Measurements from ENCODE around the gene PTPRD. TPM values are rescaled to one million over a fixed set of nuclear protein-coding genes. Genes with fewer than 3 reads are reported as not detected.

The PTPRD gene
- total RNA-seq, 1 experiment from 2014 or later: 0.02 TPM

GRCh38 chr9:9522406-9522805 lies 1090.4 kb downstream of the PTPRD start:
- no peaks in the 10 kb centered on the region for H3K4me1 ChIP-seq (ENCODE audit: control insufficient read depth in 1 of 2, insufficient read depth in 2 of 2, low read length in 2 of 2)
- no peaks in the 10 kb centered on the region for H3K27me3 ChIP-seq (ENCODE audit: insufficient read depth, low read length)
- ATAC-seq: no peak
- no peak overlapping the region for H3K4me2 ChIP-seq (ENCODE audit: low read length)
- intact Hi-C loops (cut with micrococcal nuclease): no loop called here
- H3K36me3 ChIP-seq (ENCODE audit: control insufficient read depth in 1 of 2, insufficient read depth in 2 of 2, low read length in 2 of 2): no peaks in the 10 kb centered on the region
- H3K27ac ChIP-seq (ENCODE audit: low read depth, low read length): no peak overlapping the region
- H3K4me3 ChIP-seq (replicated peaks in 1 of 2; ENCODE audit: low read depth in 1 of 2, low read length in 2 of 2): no peak overlapping the region
- H3K9ac ChIP-seq (ENCODE audit: low read length): no peak overlapping the region
- peaks cover 0 to 10% of the 10 kb centered on the region in 2 experiments; a peak in 2 of 4 replicates for H3K9me3 ChIP-seq (ENCODE audit: control insufficient read depth in 1 of 2, insufficient read depth in 1 of 2, low read depth in 1 of 2, low read length in 2 of 2)
- H3K79me2 ChIP-seq (ENCODE audit: insufficient read depth, low read length): no peaks in the 10 kb centered on the region
- DNase-seq (ENCODE audit: low read depth, low spot score): no peak
- BruUV-seq (replicated peaks): no TSS peak
- no peak overlapping the region for H2AFZ ChIP-seq (ENCODE audit: low read depth, low read length, poor library complexity, severe bottlenecking)
- H4K20me1 ChIP-seq (ENCODE audit: insufficient read depth): no peaks in the 10 kb centered on the region
- POLR2A ChIA-PET: no interaction called here
- CTCF ChIA-PET: no interaction called here
- TF ChIP-seq ZNF274 (IDR thresholded peaks at IDR 0.05; ENCODE audit: low read depth, low read length) (no peak), REST (IDR thresholded peaks at IDR 0.05; ENCODE audit: low read depth) (no peak), EGR1 (IDR thresholded peaks at IDR 0.05; ENCODE audit: low read depth) (no peak), ELF1 (IDR thresholded peaks at IDR 0.05; ENCODE audit: borderline replicate concordance, low read depth) (no peak), ZFX (IDR thresholded peaks at IDR 0.05) (no peak)
- RAD21 ChIA-PET (ENCODE audit: low non-redundant PET in 1 of 2, low total read pairs in 2 of 2, uncharacterized antibody in 2 of 2, unreplicated experiment in 2 of 2): no interaction called here
- no peaks in the 10 kb centered on the region for H3K9me2 ChIP-seq (ENCODE audit: insufficient read depth)

GRCh38 chr9:9521033-9521779 lies 1091.6 kb downstream of the PTPRD start:
- DNase-seq (ENCODE audit: low read depth, low spot score) (no peak), ATAC-seq (no peak)
- H3K4me2 ChIP-seq (ENCODE audit: low read length): no peak overlapping the region
- no peak overlapping the region for H3K4me3 ChIP-seq (replicated peaks in 1 of 2; ENCODE audit: low read depth in 1 of 2, low read length in 2 of 2)
- ChIA-PET POLR2A (no interaction called here), CTCF (no interaction called here), RAD21 (ENCODE audit: low non-redundant PET in 1 of 2, low total read pairs in 2 of 2, uncharacterized antibody in 2 of 2, unreplicated experiment in 2 of 2) (no interaction called here)
- no peak overlapping the region for H3K9ac ChIP-seq (ENCODE audit: low read length)
- no TSS peak for BruUV-seq (replicated peaks)
- H3K9me2 ChIP-seq (ENCODE audit: insufficient read depth): no peaks in the 10 kb centered on the region
- no peaks in the 10 kb centered on the region for H4K20me1 ChIP-seq (ENCODE audit: insufficient read depth)
- intact Hi-C loops (cut with micrococcal nuclease): no loop called here
- no peak overlapping the region for H3K27ac ChIP-seq (ENCODE audit: low read depth, low read length)
- peaks cover 0 to 12% of the 10 kb centered on the region in 2 experiments; a peak in 2 of 4 replicates for H3K9me3 ChIP-seq (ENCODE audit: control insufficient read depth in 1 of 2, insufficient read depth in 1 of 2, low read depth in 1 of 2, low read length in 2 of 2)
- H3K79me2 ChIP-seq (ENCODE audit: insufficient read depth, low read length): no peaks in the 10 kb centered on the region
- no peaks in the 10 kb centered on the region for H3K4me1 ChIP-seq (ENCODE audit: control insufficient read depth in 1 of 2, insufficient read depth in 2 of 2, low read length in 2 of 2)
- no peaks in the 10 kb centered on the region for H3K36me3 ChIP-seq (ENCODE audit: control insufficient read depth in 1 of 2, insufficient read depth in 2 of 2, low read length in 2 of 2)
- no peak overlapping the region for H2AFZ ChIP-seq (ENCODE audit: low read depth, low read length, poor library complexity, severe bottlenecking)
- no peaks in the 10 kb centered on the region for H3K27me3 ChIP-seq (ENCODE audit: insufficient read depth, low read length)
- TF ChIP-seq ZBTB33 (IDR thresholded peaks at IDR 0.05; ENCODE audit: extremely low read depth, insufficient replicate concordance, low read length) (no peak), ZFX (IDR thresholded peaks at IDR 0.05) (no peak), YY1 (IDR thresholded peaks at IDR 0.05; ENCODE audit: extremely low read depth, insufficient replicate concordance, low read depth, low read length) (no peak), EZH2 (IDR thresholded peaks at IDR 0.05) (no peak), CTCF (IDR thresholded peaks at IDR 0.05 in 2 of 3, conservative IDR thresholded peaks at IDR 0.05 in 1 of 3; ENCODE audit: borderline replicate concordance in 1 of 3, insufficient read depth in 1 of 3, low read depth in 2 of 3, low read length in 2 of 3) (no peak), SRF (IDR thresholded peaks at IDR 0.05; ENCODE audit: low read depth) (no peak), POLR2A (IDR thresholded peaks at IDR 0.05; ENCODE audit: borderline replicate concordance, extremely low read depth, insufficient read depth, insufficient read length) (no peak)
